AG08396 (cell line): ENCODE measurements around the gene KLHL30.

Experiments used
- DNase-seq: peaks from one replicate; pipeline ENCODE4 v3.0.0; 2012; ENCODE audit warnings: low spot score, mixed read lengths

Gene KLHL30

GRCh38 chr2:238187618-238188548 lies 49.4 kb downstream of the KLHL30 start:
- no peak for DNase-seq

- DNase-seq = no peak
Observed at GRCh38 chr2:238190445-238190844, 52.0 kb downstream of the KLHL30 start.
